Cardiac fibroblast (primary cell): ENCODE results near the gene DOCK8.
A peak's percentile ranks its signal among the peaks of the same experiment; 100 is the strongest.
"Not testable (repeated sequence)": the region's sequence is repeated elsewhere in the genome, so short reads cannot be mapped to it uniquely, and the experiment has no call there.

Experiments
- DNase-seq, 2 donors: peaks; one replicate each; pipeline versions ENCODE4 v3.0.0 to v3.0.0-alpha.2; 2010; ENCODE audit warnings: low read depth in 2 of 2
- H3K4me3 ChIP-seq, 2 donors: replicated peaks in 1 of 2; 1 replicate in 1 of 2; 2 replicates in 1 of 2; pipeline ENCODE4 v1.5.1; 2011; ENCODE audit warnings: low read depth in 2 of 2, low read length in 2 of 2, mild to moderate bottlenecking in 2 of 2, moderate library complexity in 1 of 2
- CTCF ChIP-seq: IDR thresholded peaks from one replicate; pipeline ENCODE4 v1.5.1; 2011; ENCODE audit warnings: low read depth, mild to moderate bottlenecking, low read length, inconsistent platforms

Gene DOCK8

GRCh38 chr9:406886-407654, 192.4 kb downstream of the DOCK8 start:
- DNase-seq: peak in 1 of 2 donors; percentile 17

GRCh38 chr9:409655-410054, 195.0 kb downstream of the DOCK8 start:
- H3K4me3 ChIP-seq, DNase-seq: not testable (repeated sequence)

More at GRCh38 chr9:406886-407654, 192.4 kb downstream of the DOCK8 start:
- no peak for TF ChIP-seq CTCF
- H3K4me3 ChIP-seq: no peak overlapping the region

- no peak overlapping the region for H3K4me3 ChIP-seq
- DNase-seq: no peak
Observed at GRCh38 chr9:414595-414994, 199.9 kb downstream of the DOCK8 start.

GRCh38 chr9:419571-420171, 205.0 kb downstream of the DOCK8 start:
- DNase-seq: peak; percentile 55 to 65
- no peak for TF ChIP-seq CTCF
- no peak overlapping the region for H3K4me3 ChIP-seq

More at GRCh38 chr9:414595-414994, 199.9 kb downstream of the DOCK8 start:
- no peak for TF ChIP-seq CTCF

GRCh38 chr9:421896-422295, 207.2 kb downstream of the DOCK8 start:
- no peak overlapping the region for H3K4me3 ChIP-seq
- peak in 1 of 2 donors; percentile 35 for DNase-seq
- TF ChIP-seq CTCF: no peak

- no peak for TF ChIP-seq CTCF
- no peak for DNase-seq
- H3K4me3 ChIP-seq: no peak overlapping the region
Observed at GRCh38 chr9:426264-426663, 211.6 kb downstream of the DOCK8 start.

GRCh38 chr9:426976-427375, 212.3 kb downstream of the DOCK8 start:
- H3K4me3 ChIP-seq: no peak overlapping the region
- no peak for DNase-seq
- TF ChIP-seq CTCF: no peak
